ENCODE data around the gene DCLK2. TPM values are rescaled to one million over a fixed set of nuclear protein-coding genes. Genes with fewer than 3 reads are reported as not detected.

DCLK2 gene
- total RNA-seq, 1 donor from 2014 or later = 0.40 TPM

- ATAC-seq = peak; percentile 79
These were observed 202.0 kb downstream of the DCLK2 start for GRCh38 chr4:150280081-150280895.

GRCh38 chr4:150280975-150281374, 202.7 kb downstream of the DCLK2 start:
- no peak for ATAC-seq

GRCh38 chr4:150283689-150284088, 205.4 kb downstream of the DCLK2 start:
- no peak for ATAC-seq

- no peak for ATAC-seq
These were observed 208.4 kb downstream of the DCLK2 start for GRCh38 chr4:150286656-150287055.

- ATAC-seq = no peak
These were observed 211.0 kb downstream of the DCLK2 start for GRCh38 chr4:150289198-150289597.

GRCh38 chr4:150289881-150290280, 211.6 kb downstream of the DCLK2 start:
- no peak for ATAC-seq

- ATAC-seq = peak; percentile 43
These were observed 219.7 kb downstream of the DCLK2 start for GRCh38 chr4:150297861-150298474.

- no peak for ATAC-seq
These were observed 221.6 kb downstream of the DCLK2 start for GRCh38 chr4:150299816-150300215.

- ATAC-seq = no peak
These were observed 224.3 kb downstream of the DCLK2 start for GRCh38 chr4:150302553-150302952.

- no peak for ATAC-seq
These were observed 227.8 kb downstream of the DCLK2 start for GRCh38 chr4:150305995-150306394.

- ATAC-seq = no peak
These were observed 228.5 kb downstream of the DCLK2 start for GRCh38 chr4:150306719-150307118.
